Ascending aorta (tissue), 2 donors: Measurements from ENCODE around the gene STRN3. TPM values are rescaled to one million over a fixed set of nuclear protein-coding genes. Genes with fewer than 3 reads are reported as not detected.

Source experiments
- DNase-seq, 2 donors: peaks; one replicate each; pipeline ENCODE4 v3.0.0-alpha.2; 2019; ENCODE audit warnings: low spot score in 2 of 2
- H3K27ac ChIP-seq, 2 donors: fragments of 200-600 bp; sonication (generic); one replicate each; pipeline ENCODE4 v1.5.1; 2016 to 2017; ENCODE audit warnings: mild to moderate bottlenecking in 1 of 2
- H3K27me3 ChIP-seq: fragments of 200-600 bp; sonication (generic); one replicate; pipeline ENCODE4 v1.5.1; 2017
- H3K36me3 ChIP-seq, 2 donors: fragments of 200-600 bp; sonication (generic); one replicate each; pipeline ENCODE4 v1.5.1; 2016
- H3K4me1 ChIP-seq, 2 donors: fragments of 200-600 bp; sonication (generic); one replicate each; pipeline ENCODE4 v1.5.1; 2016 to 2017; ENCODE audit warnings: mild to moderate bottlenecking in 1 of 2
- H3K4me3 ChIP-seq, 2 donors: fragments of 200-600 bp; sonication (generic); one replicate each; pipeline ENCODE4 v1.5.1; 2016 to 2017; ENCODE audit warnings: mild to moderate bottlenecking in 1 of 2
- H3K9me3 ChIP-seq, 2 donors: fragments of 200-600 bp; sonication (generic); one replicate each; pipeline ENCODE4 v1.5.1; 2016
- CTCF ChIP-seq, 3 experiments: fragments of 200-600 bp in 2 of 3; fragments of 450-650 bp in 1 of 3; sonication (generic) in 2 of 3; IDR thresholded peaks; one replicate each; pipeline ENCODE4 v1.5.1; 2016 to 2019; ENCODE audit warnings: antibody characterized with exemption in 3 of 3, mild to moderate bottlenecking in 1 of 3, moderate library complexity in 1 of 3
- intact Hi-C: fragments of 100-400 bp; cut with DNase I; formaldehyde crosslinking; loops from one replicate; pipeline ENCODE4 v1.15.1; 2023
- total RNA-seq: library from RNA; depleted of rRNA; stranded (reverse); fragments of >200 nt; gene quantifications from one replicate; pipeline ENCODE4 v1.1.0, GENCODE V29; 2016

STRN3 gene
- total RNA-seq, 1 donor from 2014 or later, result 38.5 TPM

GRCh38 chr14:30854492-30854891 lies 171.7 kb downstream of the STRN3 start:
- Histone ChIP-seq H3K36me3 (no peaks in the 10 kb centered on the region), H3K27me3 (no peaks in the 10 kb centered on the region), H3K4me3 (no peak overlapping the region), H3K27ac (no peak overlapping the region), H3K4me1 (no peaks in the 10 kb centered on the region), H3K9me3 (no peaks in the 10 kb centered on the region)
- no peak for DNase-seq
- intact Hi-C loops, result no loop called here
- TF ChIP-seq CTCF (IDR thresholded peaks at IDR 0.05), result no peak

DNA sequence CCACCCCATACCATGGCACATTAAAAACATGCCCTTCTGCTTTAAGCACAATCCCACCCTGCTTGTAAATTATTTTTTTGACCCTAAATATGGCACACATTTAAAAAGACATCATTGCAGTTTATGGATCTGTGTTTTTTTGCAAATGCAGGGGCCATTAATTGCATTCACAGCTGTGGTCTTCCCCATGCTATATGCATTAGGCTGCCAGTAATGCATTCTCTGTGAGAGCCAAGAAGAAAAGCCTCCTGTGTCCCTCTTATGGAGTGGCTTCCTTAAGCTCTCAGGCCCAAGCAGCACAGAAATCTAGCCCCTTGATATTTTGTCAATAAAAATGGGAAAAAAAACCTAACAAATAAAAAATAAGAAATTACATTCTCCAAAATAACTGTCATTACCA lies 172.2 kb downstream of the STRN3 start:
- H3K27me3 ChIP-seq, result no peaks in the 10 kb centered on the region
- no peak overlapping the region for H3K4me3 ChIP-seq
- intact Hi-C loops, result no loop called here
- no peaks in the 10 kb centered on the region for H3K9me3 ChIP-seq
- H3K27ac ChIP-seq, result no peak overlapping the region
- H3K36me3 ChIP-seq, result no peaks in the 10 kb centered on the region
- no peaks in the 10 kb centered on the region for H3K4me1 ChIP-seq
- TF ChIP-seq CTCF (IDR thresholded peaks at IDR 0.05), result no peak
- no peak for DNase-seq

GRCh38 chr14:30849983-30850382 lies 176.2 kb downstream of the STRN3 start:
- H3K36me3 ChIP-seq, result no peaks in the 10 kb centered on the region
- no peak for DNase-seq
- no peak for TF ChIP-seq CTCF (IDR thresholded peaks at IDR 0.05)
- no peaks in the 10 kb centered on the region for H3K4me1 ChIP-seq
- no peaks in the 10 kb centered on the region for H3K27me3 ChIP-seq
- no peak overlapping the region for H3K27ac ChIP-seq
- H3K9me3 ChIP-seq, result no peaks in the 10 kb centered on the region
- intact Hi-C loops, result no loop called here
- no peak overlapping the region for H3K4me3 ChIP-seq

- intact Hi-C loops, result no loop called here
- no peak for TF ChIP-seq CTCF (IDR thresholded peaks at IDR 0.05)
- H3K4me1 ChIP-seq, result no peaks in the 10 kb centered on the region
- H3K27me3 ChIP-seq, result no peaks in the 10 kb centered on the region
- no peaks in the 10 kb centered on the region for H3K9me3 ChIP-seq
- no peak overlapping the region for H3K4me3 ChIP-seq
- no peak overlapping the region for H3K27ac ChIP-seq
- H3K36me3 ChIP-seq, result no peaks in the 10 kb centered on the region
- DNase-seq, result no peak
These were observed 176.8 kb downstream of the STRN3 start for GRCh38 chr14:30849354-30849753.

DNA sequence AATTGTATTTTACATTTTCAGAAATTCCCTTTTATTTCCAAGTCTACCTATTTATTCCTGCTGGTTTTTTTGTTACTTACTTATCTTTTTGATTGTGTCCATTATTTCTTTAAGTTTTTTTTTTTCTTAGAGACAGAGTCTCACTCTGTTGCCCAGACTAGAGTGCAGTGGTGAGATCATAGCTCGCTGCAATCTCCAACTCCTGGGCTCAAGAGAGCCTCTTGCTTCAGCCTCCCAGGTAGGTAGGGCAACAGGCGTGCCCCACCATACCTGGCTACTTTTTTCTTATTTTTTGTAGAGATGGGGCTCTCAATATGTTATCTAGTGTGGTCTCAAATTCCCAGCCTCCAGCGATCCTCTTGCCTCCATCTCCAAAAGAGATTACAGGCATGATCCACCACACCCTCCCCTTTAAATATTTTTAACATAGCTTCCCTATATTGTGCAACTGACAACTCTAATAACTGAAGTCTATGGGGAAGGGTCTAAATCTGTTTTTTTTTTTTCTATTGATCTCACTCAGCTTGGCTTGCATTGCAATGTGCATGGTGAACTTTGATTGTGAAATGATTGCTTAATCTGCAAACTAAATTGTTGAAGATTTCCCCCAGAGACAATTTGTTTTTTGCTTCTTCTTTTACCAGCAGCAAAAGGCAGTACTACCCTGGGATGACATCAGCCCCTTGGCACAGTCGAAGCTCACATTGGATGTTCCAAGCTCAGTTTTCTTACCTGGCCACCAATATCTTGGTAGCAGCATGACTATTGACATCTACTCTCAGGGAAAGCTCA lies 177.5 kb downstream of the STRN3 start:
- intact Hi-C loops, result no loop called here

More for the DNA sequence above, 177.5 kb downstream of the STRN3 start:
- no peaks in the 10 kb centered on the region for H3K9me3 ChIP-seq
- no peak overlapping the region for H3K27ac ChIP-seq
- H3K27me3 ChIP-seq, result no peaks in the 10 kb centered on the region
- no peaks in the 10 kb centered on the region for H3K4me1 ChIP-seq
- no peak for DNase-seq
- no peak overlapping the region for H3K4me3 ChIP-seq
- H3K36me3 ChIP-seq, result no peaks in the 10 kb centered on the region
- TF ChIP-seq CTCF (IDR thresholded peaks at IDR 0.05), result no peak

Other genes with a start within 250 kb of the STRN3 start
- gene COCH, start 151.8 kb downstream of the STRN3 start, total RNA-seq, result 0.11 TPM
- gene AP4S1, start 730 bp downstream of the STRN3 start, total RNA-seq, result 4.2 TPM
- gene HECTD1, start 181.4 kb upstream of the STRN3 start, total RNA-seq, result 63.6 TPM